ENCODE data around the gene ZNF429. TPM values are rescaled to one million over a fixed set of nuclear protein-coding genes. Genes with fewer than 3 reads are reported as not detected.
"Not testable (repeated sequence)": the region's sequence is repeated elsewhere in the genome, so short reads cannot be mapped to it uniquely, and the experiment has no call there.

Gene ZNF429
- total RNA-seq, 1 experiment from 2014 or later: 9.5 TPM

DNA sequence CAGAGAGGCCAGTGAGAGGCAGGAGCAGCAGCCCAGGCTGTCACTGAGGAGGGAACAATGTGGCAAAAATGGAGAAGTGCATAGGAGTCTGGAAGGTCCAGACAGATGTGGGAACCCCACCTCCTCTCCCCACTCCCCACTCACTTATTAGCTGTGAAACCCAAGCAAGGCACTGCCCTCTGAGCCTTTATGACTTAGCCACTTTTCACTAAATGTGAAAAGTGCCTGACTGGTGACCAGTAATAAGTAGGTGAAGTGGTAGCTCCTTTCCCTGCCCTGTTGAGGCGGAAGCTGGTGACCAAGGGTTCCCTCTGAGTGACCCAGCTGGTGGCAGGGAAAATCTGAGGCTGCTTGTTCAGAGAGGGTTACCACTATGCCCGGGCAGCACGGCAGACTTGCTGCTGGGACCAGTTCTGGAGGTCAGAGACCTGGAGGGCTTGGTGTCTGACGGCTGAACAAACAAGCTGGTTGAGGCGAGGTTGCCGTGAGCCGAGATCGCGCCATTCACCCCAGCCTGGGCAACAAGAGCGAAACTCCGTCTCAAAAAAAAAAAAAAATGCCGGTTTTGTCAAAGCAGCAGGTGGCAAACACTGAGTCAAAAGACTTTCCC lies 80.0 kb downstream of the ZNF429 start:
- DNase-seq (ENCODE audit: low read depth): no peak
- in situ Hi-C loops (cut with HindIII; ENCODE audit: low pct_unique_long_range_greater_than_20kb, low sequenced_read_pairs): no loop called here

DNA sequence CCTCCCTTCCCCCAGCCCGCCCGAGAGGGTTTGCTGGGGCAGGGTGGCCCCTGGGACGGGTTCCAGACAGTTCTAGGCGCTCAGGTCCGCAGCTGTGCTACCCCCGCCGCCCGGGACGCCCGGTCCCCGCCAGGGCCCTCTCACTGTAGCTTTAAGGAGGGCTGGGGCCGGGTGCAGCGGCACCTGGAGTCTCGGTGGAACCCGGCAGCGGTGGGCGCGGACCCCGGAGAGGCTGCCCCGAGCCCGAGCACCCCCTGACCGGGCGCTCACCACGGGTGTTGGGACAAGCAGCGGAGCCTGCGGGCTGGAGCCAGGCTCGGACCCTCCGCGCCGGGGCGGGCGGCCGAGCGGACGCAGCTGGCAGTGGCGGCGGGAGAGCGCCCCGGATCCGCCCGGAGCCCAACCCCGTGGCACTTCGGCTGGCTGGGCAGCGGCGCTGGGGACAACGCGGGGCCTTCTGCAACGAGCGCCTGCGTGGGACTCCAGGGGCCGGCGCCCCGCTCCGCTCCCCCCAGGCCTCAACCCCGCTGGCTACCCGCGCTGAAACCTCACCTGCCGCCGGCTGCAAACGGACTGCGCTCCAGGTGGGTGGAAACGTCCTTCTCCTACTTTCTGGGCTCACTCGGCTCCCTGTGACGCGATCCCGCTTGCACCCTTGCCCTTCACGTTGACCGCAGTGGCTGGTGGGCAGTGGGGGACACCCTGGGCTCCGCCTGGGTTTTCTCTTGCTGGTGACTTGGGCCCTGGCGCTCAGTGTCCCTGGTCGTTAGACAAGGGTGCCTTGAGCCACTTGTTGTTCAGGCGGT lies 81.1 kb downstream of the ZNF429 start:
- no peak for DNase-seq (ENCODE audit: low read depth)
- in situ Hi-C loops (cut with HindIII; ENCODE audit: low pct_unique_long_range_greater_than_20kb, low sequenced_read_pairs): no loop called here

DNA sequence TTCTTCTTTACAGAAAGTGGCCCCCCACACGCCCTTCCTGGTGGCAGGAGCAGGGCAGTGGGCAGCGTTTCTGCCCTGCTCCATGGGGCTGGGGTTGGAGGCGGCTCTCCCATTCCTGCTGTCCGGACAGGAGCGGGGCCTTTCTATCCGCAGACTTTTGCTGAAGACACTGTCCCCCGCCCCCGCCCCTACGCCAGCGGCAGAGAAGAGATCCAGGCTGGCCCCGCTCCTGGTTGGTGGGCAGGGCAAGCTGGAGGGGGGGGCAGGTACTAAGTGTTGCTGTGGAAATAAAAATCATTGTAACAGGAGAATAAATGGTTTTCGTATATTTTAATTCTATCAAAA lies 81.7 kb downstream of the ZNF429 start:
- no peak for DNase-seq (ENCODE audit: low read depth)
- in situ Hi-C loops (cut with HindIII; ENCODE audit: low pct_unique_long_range_greater_than_20kb, low sequenced_read_pairs): no loop called here

DNA sequence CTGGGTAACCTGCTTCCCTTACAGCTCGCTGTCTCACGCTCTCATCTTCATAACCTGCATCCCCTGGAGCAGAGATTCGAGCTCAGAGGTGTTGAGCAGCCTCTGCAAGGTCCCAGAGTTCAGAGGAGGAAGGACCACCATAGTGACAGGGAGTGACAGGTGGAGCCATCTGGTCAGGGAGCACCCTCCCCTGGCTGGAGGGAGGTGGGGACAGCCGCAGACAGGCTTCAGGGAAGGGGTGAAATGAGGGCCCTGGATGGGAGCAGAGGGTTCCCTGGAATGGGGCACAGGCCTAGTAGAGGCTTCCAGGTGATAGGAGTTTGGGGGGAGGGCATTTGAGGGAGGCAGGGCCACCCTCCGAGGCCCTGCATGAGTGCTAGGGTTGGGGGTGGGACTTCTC lies 82.1 kb downstream of the ZNF429 start:
- in situ Hi-C loops (cut with HindIII; ENCODE audit: low pct_unique_long_range_greater_than_20kb, low sequenced_read_pairs): no loop called here
- no peak for DNase-seq (ENCODE audit: low read depth)

DNA sequence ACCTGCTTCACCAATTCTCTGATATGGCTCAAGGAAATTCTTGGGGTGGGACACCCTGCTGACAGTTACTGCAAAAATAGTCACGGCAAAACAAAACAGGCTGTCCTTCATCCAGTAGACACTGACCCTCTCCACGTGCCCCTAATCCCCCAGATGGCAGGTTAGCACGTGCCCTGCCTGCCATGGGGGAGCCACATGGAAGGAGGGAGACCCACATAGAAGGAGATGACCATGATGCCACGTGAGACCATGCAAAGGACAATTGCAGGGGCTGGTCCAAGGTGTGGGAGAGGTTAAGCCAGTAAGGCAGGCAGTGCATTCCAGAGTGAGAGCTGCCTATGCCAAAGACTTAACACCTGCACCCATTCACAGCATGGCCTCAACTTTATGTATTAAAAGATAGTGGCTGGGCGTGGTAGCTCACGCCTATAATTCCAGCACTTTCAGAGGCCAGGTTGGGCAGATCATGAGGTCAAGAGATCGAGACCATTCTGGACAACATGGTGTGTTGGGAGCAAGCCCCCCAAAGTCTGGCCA lies 82.7 kb downstream of the ZNF429 start:
- no peak for DNase-seq (ENCODE audit: low read depth)
- in situ Hi-C loops (cut with HindIII; ENCODE audit: low pct_unique_long_range_greater_than_20kb, low sequenced_read_pairs): no loop called here

DNA sequence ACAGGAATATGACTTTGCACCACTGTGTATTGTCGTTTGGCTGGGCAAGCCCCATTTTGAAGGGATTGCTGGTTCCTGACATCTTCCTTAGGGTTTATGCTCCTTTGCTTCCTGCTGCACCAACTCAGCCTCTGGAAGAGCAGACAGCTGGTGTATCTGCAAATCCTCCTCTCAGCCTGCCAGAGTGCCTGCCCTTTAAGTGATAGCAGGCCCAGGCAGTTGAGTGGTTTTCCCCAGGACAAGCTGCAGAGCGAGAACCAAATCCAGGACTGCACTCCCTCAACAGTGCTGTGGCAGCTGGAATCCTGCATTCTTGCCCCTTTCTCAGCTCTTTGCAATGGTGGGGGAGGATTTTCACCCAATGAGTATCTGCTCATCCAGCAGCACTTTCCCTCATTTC lies 85.5 kb downstream of the ZNF429 start:
- in situ Hi-C loops (cut with HindIII; ENCODE audit: low pct_unique_long_range_greater_than_20kb, low sequenced_read_pairs): no loop called here
- DNase-seq (ENCODE audit: low read depth): no peak

DNA sequence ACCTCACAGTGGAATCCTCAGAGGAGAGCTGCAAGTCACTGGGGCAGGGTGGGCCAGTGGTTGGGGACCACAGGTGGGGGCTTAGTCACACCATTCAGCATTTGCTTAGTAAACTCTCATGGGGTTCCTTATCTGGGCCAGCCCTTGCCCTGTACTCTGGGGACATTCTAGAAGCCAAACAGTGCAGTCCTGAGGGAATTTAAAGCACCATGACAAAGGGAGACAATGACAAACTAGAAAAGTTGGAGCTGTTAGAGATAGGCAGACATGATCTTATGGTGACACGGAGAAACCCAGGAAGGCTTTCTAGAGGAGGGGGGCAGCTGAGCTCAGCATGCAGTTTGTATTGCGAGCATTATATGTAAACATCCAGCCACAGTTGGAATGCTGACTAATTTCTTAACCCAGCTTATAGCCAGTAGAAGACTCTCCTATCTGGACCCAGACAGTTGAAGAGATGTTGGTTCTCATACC lies 87.6 kb downstream of the ZNF429 start:
- in situ Hi-C loops (cut with HindIII; ENCODE audit: low pct_unique_long_range_greater_than_20kb, low sequenced_read_pairs): no loop called here
- no peak for DNase-seq (ENCODE audit: low read depth)

DNA sequence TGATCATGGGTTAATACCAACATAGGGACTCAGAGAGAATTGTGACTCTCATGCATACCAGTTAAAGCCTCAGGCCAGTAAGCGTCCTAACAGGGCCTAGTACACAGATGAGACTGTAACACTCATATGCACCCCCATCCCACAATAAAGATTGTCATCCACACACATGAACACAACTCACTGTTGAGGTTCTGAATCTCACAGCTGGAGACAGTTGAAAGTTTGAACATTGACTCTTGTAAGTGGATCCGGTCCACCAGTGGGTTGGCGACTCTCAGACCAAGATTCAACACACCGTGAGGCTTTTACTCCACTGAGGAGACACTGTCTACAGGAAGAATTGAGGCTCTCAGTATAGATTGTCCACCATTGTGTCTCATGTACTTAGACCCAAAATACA lies 88.1 kb downstream of the ZNF429 start:
- in situ Hi-C loops (cut with HindIII; ENCODE audit: low pct_unique_long_range_greater_than_20kb, low sequenced_read_pairs): no loop called here

DNA sequence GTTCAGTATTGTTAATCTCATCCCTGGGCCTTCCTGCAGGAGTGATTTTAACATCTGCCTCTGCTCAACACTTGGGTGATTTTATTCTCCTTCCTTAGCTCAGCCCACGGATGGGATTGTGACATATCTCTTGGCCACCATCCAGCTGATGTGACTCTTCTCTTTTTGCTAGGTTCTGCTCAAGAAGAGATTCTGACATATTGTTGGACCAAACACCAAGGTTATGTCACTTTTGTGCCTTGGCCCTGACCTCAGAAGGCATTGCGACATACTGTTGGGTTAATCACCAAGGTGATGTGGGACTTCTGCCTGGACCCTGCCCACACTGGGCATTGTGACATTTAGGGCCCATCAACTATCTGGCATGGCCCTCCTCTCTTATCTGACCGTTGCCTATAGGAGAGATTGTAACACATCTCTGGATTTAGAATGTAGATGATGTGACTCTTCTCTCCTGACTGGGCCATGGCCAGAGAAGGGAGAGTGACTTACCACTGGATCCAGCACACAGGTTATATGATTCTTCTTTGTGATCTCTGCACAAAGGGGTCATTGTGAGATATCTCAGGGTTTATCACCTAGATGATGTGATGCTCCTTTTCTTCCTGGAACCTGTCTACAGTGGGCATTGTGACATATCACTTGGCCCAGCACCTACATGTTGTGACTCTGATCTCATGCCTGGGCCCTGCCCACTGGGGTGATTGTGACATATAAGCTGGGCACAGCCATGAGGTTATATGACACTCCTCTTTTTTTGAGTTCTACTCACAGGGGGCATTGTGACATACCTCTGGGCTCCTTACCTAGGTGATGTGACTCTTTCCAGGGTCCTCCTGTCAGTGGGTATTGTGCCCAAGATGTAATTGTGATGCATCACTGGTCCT lies 88.8 kb downstream of the ZNF429 start:
- DNase-seq (ENCODE audit: low read depth): no peak
- in situ Hi-C loops (cut with HindIII; ENCODE audit: low pct_unique_long_range_greater_than_20kb, low sequenced_read_pairs): no loop called here

More for the DNA sequence above, 88.1 kb downstream of the ZNF429 start:
- no peak for DNase-seq (ENCODE audit: low read depth)

DNA sequence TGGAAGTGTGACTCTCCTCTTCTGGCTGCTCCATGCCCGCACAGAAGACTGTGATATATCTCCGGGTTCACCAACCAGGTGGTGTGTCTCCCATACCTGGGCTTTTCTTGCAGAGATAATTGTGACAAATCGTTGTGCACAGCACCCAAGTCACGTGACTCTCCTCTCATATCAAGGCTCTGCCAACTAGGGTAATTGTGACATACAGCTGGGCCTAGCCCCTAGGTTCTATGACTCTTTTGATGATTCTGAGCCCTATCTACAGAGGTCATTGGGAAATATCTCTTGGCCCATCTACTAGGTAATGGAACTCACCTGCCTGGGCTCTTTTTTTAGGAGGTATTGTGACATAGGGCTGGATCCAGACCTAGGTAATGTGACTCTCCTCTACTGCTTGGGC lies 89.8 kb downstream of the ZNF429 start:
- in situ Hi-C loops (cut with HindIII; ENCODE audit: low pct_unique_long_range_greater_than_20kb, low sequenced_read_pairs): no loop called here
- no peak for DNase-seq (ENCODE audit: low read depth)

DNA sequence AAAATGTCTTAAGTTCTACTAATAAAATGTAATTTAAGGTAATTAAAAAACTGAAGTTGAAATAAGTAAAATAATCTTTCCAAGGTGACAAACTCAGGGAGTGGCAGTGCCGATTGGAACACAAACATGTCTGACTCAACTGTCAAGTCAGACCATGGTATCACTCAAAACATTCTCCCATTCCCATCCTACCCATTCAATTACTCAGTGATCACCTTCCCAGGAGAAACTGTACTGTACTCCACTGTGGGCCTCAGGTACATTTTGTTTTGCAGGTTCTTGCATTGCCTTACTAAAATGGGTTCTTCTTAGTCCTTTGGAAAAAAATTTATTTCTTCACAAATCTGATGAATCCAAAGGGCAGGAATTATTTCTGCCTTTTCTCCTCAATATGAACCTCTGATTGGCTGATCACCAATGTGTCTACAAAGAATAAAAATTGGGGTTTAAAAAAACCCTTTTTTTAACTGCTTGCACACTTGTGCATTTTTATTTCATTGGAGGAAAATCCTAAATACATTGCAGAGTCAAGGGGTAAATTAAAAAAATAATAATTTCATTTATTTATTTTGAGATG lies 96.8 kb downstream of the ZNF429 start:
- no peak for DNase-seq (ENCODE audit: low read depth)
- in situ Hi-C loops (cut with HindIII; ENCODE audit: low pct_unique_long_range_greater_than_20kb, low sequenced_read_pairs): no loop called here

DNA sequence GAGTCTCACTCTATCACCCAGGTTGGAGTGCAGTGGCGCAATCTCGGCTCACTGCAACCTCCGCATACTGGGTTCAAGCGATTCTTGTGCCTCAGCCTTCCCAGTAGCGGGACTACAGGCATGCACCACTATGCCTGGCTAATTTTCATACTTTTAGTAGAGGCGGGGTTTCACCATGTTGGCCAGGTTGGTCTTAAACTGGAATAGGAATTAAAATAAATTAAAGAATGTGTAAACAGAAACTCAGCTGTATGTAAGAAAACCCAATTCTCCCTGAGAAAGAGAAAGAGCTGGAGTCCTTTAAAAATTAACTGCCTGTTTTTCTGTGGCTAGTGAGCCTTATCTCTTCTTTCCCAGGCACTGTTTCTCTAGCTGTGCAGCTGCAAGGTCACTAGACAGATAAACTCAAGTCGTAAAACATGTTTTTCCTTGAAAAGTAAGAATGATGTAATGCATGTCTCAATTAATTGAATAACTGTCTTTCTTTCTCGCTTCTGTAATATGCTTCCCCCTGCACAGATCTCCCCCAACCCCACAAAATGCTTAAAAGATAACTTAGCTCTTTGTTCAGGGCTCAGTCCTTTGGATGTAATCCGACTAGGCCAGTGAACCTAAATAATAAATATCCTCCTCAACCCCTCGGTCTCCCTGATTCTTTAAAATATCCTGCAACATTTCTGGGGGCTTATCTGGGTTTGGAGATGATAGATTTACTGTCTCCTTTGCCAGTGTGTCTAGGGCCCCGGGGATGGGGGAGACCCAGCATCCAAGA lies 97.4 kb downstream of the ZNF429 start:
- in situ Hi-C loops (cut with HindIII; ENCODE audit: low pct_unique_long_range_greater_than_20kb, low sequenced_read_pairs); DNase-seq (ENCODE audit: low read depth): not testable (repeated sequence)

DNA sequence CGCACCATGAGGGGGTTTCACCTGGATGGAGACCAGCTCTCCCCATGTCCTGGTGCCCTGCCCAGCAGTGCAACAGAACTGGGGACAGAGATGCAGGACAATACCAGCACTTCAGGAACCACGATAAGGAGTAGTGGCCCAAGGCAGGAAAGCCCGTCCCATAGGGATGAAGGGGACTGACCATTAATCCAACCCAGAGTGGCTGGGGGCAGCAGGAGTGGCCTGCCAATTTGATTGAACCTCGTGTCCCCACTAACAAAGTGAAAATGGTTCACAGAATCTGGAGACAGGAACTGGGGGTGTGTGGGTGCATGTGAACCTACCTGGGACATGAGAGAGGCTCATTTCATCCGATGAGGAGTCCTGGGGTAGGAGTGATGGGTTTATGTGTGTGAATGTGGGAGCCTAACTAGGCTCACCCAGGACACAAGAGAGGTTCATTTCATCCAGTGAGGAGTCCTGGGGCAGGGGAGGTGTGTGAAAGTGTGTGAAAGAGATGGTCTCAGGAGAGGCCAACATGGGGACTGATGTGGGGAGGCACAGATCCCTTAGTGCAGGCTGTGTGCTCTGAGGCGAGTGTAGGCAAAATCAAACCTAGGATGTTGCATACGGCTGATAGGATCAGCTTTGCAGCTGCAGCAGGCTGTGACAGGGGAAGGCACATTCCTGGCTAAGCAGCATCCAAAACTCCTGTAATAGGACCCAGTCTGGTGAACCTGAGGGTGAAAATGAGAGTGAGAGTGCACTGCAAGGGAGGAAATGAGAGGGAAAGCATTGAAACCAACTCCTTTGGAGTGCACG lies 98.2 kb downstream of the ZNF429 start:
- DNase-seq (ENCODE audit: low read depth): no peak
- in situ Hi-C loops (cut with HindIII; ENCODE audit: low pct_unique_long_range_greater_than_20kb, low sequenced_read_pairs): no loop called here

DNA sequence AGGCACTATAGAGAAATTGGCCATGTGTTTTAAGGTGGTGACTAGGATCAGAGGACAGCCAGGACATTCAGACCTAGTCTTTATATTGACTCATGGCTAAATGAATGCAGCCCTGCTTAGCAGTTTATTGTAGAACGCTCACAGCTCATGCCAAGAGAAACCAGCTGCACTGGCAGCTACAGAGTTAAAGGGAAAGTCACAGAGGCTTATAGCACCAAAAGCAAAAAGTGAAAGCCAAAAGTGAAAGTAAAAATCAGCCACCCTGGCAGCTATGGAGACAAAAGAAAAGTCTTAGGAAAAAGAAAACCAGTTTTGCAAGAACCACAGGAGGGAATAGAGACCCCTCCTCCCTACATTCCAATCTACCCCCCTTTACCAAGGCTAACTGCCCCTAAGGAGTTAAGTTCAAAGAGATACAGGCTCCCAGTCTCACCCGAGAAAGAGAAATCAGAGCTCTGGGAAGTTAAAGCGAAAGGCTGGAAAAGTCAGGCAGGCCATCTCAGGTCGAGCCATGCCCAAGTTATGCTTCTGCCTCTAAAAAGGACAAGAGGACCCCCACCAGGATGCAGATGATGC lies 99.0 kb downstream of the ZNF429 start:
- DNase-seq (ENCODE audit: low read depth): peak; percentile 14
- in situ Hi-C loops (cut with HindIII; ENCODE audit: low pct_unique_long_range_greater_than_20kb, low sequenced_read_pairs): no loop called here

Data from Caki2 (cell line).